Stimulated activated CD8-positive, alpha-beta memory T cell treated with anti-CD3 and anti-CD28 coated beads, Interleukin-12 subunit alpha, Interleukin-12 subunit beta, amount 100 ng/mL, for 24 hours (primary cell): Measurements from ENCODE around the gene BICD2.

Source experiments
- DNase-seq: peaks from one replicate; pipeline ENCODE4 v3.0.0-alpha.2; 2020; ENCODE audit errors: extremely low read depth

BICD2 gene

DNA sequence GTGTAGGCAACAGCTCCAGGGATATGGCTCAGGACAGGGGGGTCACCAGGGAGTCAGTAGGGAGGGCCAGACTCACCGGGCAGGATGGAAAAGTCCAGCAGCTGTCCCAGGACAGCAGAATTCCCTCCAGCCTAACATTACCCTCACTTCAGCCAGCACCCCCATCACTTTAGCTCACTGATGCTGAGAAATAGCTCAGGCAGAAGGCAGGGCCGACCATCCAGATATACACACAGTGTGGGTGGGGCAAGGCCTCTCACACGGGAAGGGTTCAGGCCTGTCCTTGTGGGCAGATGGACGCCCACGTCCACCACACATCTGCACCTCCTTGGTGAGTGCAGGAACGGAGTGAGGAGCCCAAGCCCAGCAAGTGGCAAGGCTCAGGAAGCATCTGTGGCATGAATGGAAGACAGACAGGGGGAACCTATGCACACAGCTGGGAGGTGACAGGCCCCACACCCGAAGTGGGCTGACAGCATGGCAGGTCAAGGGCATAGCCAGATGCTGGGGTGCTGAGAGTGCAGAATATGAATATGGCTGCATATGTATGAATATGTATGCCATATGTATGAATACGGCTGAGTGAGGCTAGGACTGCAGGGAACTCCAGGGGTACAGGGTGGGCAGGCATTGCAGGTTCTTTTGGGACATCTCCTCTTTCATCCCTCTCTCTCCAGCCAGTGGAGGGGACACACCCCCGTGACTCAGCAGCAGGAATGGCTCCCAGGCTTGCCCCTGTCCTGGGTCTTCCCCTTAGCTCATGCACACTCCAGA lies 17.0 kb downstream of the BICD2 start:
- no peak for DNase-seq

DNA sequence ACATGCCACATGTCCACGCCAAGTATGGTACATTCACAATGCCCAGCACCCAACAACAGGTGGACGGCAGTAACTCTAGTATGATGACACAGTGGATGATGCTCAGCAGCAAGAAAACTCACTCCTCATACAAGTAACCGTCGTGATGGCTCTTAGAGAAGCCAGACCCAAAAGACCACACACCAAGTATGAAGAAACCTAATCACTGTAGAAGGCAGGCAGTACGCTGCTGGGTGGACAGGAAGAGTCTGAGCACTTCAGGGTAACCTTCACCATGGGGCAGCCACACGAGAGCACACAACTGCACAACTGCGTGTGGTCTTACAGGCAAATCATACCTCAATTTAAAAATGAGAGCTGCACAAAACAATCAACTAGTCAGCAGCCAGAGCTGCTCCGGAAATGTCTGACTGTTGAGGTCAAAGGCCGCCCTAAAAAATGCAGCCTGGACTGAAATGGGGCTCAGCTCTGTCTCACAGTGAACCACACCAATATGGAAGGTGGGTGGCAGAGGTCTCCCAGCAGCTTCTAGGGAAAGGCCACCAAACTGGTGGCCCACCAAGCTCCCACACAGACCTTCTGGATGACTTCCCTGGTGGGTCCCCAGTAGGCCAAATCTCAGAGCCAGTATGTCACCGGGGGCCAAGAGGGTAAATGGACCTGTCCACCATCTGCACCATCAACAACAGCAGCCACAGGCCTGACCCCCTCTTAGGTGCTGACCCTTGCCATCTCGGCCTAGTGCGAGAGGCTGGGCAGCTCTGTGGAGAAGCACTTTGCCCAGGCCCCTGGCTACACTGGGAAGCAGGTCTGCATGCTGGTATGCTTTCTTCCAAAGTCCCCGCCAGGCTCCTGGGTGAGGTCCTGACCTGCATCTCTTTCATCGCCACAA lies 17.8 kb downstream of the BICD2 start:
- DNase-seq = no peak

DNA sequence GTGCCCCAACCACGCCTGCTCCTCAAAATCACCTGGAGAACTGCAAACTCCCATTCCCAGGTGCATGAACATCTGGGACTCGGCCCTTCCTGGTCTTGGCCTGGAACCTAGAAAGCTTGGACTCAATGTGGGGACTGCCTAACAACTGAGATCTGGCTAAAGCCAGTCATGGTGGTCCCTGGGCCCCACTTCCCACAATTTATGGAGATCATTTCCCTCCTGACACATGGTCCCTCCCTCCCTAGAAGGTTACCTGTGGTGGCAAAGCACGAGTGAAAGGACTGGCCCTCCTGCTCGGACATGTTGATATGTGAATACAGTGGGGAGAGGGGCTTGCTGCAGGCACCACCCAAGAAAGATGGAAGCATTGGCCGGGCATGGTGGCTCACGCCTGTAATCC lies 18.8 kb downstream of the BICD2 start:
- no peak for DNase-seq

DNA sequence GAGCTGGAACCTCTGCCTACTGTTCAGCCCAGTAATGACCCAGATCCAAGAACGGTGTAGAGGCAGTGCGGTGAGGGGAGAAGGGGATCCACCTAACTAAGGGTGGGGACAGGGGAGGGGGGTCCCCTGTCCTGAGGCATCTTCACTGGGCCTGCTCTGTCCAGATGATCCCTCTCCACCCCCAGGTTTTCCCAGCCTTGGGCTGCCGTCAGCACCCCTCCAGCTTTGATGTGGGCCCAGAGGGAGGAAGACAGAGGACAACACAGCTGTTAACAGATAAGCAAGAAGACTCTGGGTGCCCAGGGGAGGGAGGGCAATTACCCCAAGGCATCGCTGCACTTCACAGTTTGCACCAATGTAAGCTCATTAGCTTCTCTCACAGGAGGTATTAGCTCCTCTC lies 19.3 kb downstream of the BICD2 start:
- DNase-seq = no peak

DNA sequence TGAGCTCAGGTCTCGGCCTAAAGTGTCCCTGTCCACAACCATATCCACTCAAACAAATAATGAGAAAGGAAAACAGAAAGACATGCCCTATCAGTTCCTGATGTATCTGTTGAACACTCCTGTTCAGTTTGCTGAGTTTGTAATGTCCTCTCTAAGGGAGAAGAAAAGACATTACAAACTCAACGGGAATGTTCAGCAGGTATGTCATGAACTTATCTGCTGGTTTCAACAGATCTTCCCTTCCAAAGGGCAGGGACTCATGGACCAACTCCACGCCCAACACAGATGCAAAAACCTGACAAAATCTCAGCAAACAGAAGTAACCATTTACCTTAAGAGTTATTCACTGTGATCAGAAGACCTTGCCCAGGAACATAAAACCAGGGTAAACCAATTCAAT lies 23.7 kb downstream of the BICD2 start:
- no peak for DNase-seq

DNA sequence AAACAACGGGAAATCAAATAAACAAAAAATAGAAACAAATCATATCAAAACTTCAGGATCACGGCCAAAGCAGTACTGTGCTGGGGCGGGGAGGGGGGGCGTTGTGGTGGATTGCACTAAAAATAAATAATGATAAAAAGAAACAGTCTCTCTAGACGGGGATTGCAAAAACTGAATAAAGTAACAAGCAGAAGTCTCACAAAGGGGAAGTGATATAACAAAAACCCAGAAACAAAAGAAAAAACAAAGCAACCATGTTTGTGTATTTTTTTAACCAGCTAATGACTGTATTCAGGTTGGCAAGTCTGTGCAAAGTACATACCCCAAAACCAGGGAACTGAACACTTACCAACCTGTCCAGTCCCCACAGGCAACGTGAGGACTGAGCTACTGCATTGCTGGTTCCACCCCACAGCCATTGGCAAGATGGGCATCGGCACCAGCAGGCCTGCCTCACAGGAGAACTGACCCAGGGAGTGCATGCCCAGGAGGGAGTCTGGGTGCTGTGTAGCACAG lies 24.1 kb downstream of the BICD2 start:
- no peak for DNase-seq

DNA sequence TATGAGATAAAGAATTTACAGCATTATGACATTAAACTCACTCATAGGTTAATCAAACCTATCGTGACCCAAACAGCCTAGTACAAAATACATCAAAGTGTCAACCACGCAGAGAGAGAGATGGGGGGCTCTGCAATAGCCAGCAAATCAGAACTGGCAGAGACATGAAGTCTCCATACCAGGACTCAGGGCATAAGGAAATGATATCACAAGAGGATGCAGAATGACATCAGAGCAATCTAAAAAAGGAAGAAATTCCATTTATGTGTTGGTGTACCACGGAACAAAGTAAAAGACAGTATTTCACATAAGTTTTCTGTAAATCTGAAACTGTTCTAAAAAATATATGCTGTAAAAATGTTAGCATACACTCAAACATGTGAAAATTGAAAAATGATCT lies 24.6 kb downstream of the BICD2 start:
- DNase-seq = no peak

DNA sequence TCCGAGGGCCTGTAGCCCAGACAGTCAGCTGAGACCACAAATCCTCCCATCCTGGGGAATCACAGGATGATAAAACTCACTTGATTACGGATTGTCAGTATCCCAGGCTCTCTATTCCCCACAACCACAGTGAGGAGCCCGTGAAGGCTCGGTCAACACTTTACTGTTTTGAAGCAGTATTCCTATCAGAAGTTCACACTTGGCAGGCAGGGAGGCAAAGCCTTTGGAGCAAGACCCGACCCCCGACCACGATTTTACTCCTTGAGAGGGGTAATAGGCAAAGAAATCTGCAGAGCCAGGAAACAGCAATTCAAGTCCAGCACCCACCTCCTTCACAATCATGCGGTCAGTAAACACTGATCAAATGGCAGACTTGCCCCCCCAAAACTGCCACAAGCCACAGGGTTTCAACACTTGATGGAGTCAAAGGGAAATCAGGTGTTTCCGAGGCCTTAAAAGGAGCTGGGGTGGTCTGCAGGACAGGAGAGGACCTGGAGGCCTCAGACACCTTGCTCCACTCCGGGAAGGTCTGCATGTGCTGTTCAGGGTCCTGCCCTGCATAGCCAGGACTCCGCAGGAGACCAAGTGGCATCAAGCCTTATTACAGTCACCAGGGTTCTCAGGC lies 25.2 kb downstream of the BICD2 start:
- DNase-seq = no peak

DNA sequence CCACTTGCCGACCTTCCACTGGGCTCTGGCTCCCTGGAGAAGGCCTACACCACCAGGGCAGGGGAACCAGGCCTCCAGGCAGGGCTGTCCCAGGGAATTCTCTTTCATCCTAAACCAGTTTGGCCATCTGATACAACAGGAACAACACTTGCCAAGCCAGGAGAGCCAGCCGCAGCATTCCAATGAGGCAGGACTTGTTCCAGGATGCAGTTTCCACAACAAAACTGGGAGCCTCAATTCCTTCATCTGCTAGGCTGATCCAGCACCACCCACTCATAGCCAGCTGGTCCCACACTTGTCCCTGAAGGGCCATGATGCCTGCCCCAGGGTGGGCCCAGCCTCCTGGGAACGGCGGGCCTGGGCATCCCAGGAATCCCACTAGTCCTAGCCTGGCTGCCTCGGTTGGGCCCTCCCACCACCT lies 26.0 kb downstream of the BICD2 start:
- no peak for DNase-seq

DNA sequence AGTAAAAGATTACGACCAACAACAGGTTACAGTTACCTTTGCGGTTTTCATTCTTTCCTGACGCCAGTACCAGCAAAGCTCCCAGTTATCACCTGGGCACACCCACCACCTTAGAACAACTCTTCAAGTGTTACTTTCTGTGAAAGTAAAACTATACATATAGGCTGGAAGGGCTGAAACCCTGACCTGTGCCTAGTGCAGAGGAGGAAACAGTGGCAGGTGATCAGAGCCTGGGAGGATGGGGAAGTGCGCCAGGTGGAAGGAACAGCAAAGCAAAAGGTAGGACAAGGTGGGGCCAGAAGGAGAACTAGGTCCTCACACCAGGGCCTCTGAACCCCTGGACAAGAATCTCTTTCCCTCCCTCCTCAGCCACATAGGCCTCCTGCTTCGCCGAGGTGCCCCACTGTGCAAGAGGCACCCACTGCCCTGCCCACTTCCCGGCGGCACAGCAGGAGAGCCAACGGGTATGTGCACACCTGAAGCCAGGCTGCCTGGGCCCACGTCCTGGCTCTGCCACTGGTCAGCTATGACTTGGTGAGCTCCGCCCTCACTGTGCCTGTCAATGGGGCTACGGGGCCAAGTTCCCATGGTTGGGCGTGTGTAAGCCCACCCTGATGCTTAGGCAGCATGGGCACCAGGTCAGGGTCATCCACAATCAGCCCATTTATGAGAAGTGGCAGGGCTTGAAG lies 26.9 kb downstream of the BICD2 start:
- no peak for DNase-seq

DNA sequence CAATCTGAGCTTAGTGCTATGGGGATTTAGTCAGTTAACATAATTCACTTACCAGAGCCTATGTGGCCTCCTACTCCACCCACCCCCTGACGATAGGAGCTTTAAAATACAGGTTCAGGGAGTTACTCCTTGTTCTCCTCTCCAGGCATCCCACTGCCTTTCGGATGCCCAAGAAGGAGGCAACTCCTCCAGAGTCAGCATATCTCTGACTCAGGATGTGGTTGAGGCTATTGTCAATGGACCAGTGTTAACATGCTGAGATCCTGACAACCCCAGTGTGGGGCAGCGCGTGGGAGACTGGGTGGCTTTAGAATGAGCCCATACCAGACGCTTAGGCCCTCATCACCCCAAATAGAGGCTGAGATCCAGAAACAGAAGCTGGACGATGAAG lies 27.4 kb downstream of the BICD2 start:
- DNase-seq = no peak

DNA sequence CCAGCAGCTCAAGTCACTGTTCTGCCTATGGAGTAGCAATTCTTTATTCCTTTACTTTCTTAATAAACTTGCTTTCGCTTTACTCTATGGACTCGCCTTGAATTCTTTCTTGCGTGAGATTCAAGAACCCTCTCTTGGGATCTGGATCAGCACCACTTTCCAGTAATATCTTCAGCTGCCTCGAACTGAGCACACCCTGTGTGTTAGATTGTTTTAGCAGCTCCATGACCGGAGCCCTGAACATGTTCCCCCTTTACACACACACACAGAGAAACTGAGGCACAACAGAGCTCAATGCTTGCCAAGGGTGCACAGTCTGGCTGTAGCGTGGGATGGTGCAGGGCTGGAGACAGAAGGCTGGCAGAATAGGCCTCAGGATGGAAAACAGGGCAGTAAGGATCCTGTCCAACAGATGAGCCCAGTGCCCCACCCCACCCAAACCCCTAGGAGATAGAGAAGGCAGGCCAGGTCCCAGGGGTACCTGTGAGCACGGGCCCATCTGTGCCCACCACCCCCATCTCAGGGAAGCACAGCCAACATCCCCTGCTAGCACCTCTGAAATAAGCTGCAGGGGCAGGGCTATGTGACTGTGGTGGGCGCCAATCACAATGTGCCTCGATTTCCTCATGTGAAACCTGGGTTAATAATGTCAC lies 27.9 kb downstream of the BICD2 start:
- no peak for DNase-seq

DNA sequence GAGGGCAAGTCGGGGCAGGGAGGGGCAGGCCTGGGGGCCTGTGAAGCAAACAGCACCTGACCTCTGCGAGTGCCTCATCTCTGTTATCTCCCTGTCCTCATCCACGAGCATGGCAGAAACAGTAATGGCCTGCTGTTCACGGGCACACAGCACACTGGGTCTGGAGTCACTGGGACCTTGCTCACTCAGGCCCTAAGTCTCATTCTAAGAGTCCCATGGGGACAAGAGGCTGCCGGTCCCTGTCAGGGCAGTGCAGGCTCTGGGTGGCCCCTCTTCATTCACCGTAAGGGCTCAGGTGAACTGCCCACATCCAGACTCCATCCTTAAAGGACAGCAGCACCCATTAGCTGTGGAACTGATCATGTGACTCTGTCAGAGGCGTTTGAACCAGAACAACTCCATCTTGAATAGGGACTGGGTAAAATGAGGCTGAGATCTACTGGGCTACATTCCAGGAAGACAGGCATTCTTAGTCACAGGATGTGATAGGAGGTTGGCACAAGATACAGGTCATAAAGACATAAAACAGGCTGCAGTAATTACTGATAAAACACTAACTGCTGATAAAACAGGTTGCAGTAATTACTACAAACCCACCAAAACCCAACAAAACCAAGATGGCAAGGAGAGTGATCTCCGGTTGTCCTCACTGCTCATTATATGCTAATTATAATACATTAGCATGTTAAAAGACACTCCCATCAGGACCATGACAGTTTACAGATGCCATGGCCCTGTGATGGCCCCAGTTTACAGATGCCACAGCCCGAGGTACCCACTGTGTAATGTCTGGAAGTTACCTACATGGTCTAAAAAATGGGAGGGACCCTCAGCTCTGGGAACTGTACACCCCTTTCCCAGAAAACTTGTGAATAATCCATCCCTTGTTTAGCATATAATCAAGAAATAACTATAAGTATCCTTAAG lies 28.7 kb downstream of the BICD2 start:
- DNase-seq = no peak

DNA sequence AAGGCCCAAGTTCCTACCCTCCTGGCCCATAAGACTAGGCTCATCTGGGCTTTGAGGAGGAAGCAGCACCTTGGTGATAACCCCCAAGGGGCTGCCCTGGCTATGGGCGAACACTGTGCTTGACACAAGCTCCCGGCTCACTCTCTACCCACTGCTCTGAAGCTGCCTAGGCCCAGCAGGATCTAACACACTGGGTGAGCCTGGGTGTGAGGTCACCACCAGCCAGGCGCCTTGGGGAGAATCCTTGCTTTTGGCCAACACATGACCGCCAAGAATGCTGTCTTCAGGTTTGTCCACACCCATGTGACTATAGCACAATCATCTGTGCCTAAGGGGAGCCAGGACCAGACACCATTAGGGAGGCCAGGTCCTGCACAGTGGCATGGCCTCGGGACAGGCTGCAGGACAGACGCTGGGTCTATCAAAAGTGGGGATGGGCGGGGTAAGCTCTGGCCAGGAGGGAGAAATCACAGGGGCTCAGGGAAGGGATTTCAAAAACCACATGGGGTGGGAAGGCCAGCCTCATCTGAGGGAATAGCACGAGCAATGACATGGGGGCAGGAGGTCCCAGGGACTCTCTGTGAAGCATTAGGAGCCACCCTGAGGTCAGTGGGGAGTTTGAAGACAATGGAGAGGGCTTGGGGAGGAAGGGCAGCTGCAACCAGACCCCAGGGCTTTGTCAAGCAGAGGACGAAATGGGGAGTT lies 29.6 kb downstream of the BICD2 start:
- DNase-seq = no peak

DNA sequence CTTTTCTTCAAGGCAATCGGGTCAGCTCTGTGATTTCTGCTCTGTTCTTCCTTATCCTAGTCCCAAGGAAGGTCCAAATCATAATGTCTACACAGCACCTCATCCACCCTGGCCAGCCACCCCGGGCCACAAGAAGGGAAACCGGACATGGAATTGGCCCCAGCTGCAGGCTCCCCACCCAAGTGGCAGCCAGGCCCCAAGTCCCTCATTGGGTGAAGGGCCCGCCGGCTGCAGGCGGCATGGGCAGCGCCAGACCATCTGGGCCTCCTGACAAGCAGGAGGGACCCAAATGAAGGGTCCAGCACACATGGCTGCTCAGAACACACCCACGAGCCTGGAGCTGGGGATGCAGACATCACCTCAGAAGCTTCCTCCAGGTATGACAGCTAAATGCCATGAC lies 33.7 kb downstream of the BICD2 start:
- DNase-seq = no peak

DNA sequence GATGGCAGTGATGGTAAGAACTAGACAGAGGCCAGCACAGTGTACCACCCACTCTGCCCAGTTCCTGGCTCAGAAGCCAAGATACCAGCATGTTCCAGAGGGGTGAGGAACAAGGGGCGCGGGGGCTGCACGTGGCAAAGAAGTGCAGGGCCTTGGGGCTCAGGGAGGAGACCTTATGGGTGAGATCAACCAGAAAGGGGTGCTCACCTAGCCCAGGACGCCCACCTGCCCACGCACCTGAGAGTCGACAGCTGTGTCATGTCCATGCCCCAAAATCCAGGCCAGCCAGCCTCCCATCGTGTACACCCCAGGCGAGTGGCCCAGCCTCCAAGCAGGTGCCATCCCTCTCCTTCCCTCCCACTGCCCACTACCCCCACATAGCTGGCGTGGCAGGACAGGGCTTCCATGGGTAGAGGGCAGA lies 34.9 kb downstream of the BICD2 start:
- no peak for DNase-seq

DNA sequence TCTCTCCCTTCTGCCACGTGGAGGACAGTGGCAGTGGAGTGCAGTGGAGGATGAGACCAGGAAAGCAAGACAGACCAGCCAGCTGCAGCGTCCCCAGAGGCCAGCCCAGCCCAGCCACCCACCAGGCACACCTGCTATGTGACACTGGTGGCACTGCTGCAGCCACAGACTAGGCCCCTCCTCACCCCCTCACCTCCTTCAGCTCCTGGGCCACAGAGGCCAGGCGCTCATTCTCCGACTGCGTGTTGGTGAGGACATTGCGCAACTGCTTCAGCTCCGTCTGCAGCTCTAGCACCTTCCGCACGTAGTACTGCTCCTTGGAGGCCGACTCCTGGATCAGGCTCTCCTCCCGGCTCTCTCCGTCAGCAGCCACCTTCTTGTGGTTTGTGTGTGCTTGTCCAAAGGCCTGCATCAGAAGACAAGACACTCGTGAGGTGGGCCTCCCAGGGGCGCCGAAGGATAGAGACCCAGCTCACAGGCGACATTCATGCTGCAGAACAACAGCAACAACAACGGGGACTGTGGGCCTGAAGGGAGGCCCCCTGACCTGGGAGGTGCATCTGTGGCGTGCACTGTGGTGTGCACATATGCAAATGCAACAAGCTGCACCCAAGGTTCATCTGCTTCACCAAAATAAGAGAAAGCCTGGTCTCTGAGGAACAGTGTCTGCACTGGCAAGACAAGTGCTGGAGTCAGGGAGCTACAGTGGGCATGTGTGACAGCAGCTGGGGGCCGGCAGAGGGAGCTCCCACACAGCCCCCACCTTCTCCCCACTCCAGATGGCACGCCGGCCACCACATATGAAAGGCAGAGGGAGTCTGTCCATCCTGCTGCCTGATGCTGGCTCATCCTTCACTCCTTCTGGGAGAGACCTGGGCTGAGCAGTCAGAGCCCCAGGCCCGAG lies 35.5 kb downstream of the BICD2 start:
- DNase-seq = no peak
